Embryonic facial prominence (tissue), 1 donor: Measurements from ENCODE around the gene NAA40.

Experiments
- DNase-seq: peaks from one replicate; pipeline ENCODE4 v3.0.0-alpha.2; 2016; ENCODE audit errors: extremely low spot score

NAA40 gene

DNA sequence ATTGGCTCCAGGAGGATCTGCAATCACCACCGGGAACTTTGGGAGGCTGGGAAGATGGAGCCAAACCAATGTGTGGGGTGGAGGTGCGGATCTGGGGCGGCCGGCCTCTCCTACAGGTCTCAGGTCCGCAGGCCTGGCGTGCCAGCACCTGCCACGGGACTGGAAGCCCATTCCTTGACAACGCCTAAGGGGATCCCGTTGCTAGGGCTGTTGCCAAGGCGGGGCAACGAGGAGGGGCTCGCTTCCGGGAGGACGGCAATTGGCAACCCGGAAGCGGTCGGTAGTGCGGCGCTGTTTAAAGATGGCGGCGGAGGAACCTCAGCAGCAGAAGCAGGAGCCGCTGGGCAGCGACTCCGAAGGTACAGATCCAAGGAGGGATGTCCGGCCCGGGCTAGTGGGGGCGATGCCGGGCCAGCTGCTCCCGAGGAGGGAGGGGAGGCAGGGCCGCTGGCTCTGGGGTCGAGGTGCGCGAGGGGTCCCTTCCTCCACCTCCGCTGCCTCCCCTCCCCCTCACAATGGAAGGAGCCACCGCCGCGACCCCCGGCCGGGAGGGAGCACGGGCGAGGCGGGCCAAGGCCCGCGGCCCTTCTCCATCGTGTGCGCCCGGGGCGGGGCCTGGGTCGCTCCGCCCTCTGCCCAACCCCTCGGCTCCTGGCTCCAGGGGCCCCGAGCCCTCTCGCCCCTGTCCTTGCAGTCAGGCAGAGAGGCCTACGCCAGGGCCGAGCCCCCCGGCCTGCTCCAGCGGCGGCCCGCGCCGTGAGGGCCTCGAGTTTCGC, 47.5 kb downstream of the NAA40 start, which contains the start of gene OTUB1:
TSS of gene OTUB1 (plus strand) at position 283 of the 776 bp plus-strand sequence. CDS start at position 302, 19 bp downstream.
- DNase-seq: peak; percentile 86

GRCh38 chr11:63986932-63987513, 48.2 kb downstream of the NAA40 start:
- no peak for DNase-seq

DNA sequence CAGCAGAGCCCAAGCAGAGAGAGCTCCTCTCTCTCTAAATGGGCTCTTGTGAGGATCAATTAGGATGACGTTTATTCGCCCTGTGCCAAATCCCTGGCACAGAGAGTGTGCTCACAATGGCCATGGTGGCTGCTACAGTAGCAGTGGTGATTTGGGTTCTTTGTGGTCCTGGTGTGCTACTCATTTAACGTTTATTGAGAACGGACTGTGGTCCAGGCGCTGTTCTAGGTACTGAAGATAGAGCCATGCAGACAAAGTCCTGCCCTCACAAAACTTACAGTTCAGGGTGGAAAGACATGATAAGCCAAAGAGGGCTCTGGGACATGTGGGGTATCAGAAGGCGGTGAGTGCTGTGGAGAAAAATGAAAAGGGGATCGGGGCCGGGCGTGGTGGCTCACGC, 52.8 kb downstream of the NAA40 start:
- DNase-seq: no peak

GRCh38 chr11:63993100-63993499, 54.3 kb downstream of the NAA40 start:
- DNase-seq: no peak

DNA sequence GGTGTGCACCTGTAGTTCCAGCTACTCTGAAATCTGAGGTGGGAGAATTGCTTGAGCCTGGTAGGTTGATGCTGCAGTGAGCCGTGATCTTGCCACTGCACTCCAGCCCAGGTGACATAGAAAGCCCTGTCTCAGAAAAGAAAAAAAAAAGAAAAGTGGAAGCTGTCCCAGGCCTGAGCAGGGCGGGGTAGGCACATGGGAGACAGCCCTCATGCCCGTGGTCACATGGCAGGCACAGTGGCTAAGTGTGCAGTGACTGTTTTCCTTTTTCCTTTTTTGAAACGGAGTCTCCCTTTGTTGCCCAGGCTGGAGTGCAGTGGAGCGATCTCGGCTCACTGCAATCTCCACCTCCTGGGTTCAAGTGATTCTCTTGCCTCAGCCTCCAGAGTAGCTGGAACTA, 55.2 kb downstream of the NAA40 start:
- no peak for DNase-seq

DNA sequence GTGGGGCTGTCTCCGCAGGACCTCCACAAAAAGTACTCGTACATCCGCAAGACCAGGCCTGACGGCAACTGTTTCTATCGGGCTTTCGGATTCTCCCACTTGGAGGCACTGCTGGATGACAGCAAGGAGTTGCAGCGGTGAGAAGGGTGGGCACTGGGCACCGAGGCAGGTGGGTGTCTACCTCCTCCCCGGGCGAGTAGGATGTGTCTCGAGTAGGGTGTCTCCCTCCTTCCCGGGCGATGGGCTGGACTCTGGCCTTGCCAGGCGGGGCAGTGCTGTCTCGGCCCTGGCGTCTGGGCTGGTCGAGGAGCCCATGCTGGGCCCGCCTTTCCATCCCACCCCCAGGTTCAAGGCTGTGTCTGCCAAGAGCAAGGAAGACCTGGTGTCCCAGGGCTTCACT, 57.7 kb downstream of the NAA40 start:
- no peak for DNase-seq

DNA sequence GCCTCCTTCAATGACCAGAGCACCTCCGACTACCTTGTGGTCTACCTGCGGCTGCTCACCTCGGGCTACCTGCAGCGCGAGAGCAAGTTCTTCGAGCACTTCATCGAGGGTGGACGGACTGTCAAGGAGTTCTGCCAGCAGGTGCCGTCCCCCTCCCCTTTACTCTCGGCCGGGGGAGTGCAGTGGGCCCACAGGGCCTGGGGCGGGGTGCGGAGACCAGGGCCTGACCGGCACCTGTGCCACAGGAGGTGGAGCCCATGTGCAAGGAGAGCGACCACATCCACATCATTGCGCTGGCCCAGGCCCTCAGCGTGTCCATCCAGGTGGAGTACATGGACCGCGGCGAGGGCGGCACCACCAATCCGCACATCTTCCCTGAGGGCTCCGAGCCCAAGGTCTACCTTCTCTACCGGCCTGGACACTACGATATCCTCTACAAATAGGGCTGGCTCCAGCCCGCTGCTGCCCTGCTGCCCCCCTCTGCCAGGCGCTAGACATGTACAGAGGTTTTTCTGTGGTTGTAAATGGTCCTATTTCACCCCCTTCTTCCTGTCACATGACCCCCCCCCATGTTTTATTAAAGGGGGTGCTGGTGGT, 58.4 kb downstream of the NAA40 start:
- no peak for DNase-seq

DNA sequence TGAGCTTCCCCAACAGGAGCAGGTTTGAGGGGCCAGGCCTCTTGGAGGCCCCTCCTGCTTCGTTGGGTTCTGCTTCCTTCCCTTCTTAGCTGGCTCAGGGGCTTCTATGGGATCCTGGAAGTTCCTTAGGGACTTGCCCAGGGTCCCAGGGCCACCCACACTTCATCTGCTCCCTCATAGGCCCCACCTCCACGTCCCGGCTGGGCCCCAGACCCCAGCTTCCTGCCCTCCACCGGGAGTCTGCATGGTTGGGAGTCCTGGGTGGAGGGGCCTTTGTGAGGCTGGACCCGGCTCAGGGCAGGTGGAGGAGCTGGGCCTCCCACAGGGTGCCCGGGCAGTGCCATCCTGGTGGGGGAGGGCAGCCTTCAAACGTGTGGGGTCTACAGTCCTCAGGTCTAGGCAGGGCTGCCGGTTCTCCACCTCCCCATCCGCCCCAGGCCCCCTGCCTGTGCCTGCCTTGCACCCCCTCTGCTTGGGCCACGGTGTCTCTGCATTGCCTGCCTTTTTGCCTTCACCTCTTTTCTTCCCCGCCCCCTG, 59.1 kb downstream of the NAA40 start:
- no peak for DNase-seq

DNA sequence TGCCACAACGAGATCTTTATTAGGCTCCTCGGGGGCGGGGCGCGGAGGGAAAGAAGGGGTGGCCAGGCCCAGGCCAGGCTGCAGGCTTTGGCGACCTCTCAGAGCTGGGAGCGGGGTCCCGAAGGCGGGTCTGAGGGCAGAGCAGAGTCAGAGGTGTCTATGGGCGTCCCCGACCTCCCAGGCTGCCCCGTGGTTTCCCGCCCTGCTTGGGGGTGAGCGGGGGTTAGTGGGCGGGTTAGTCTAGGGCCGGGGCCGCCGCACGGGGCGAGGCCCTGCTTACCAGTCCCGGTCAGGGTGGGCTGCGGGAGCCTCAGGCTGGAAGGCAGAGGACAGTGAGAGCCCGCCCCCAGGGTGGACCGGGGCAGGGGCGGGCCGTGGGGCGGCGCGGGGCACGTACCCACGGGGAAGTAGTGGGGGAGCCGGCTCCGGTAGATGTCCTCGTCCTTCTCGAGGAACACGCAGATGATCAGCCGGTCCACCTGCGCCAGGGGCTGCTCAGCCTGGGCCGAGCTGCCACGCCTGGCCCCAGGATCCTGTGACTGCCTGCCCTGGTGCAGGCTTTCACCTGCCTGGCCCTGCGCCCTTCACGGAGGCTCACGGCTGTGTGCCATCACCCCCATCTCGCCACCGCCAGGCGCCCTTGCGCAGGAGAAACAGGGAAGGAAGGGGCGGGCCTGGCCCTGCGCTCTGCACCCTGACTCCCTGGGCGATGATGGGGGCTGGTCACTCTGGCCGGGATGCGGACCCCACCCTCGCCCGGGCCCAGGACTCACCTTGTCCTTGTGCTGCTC, 60.0 kb downstream of the NAA40 start:
- DNase-seq: no peak

DNA sequence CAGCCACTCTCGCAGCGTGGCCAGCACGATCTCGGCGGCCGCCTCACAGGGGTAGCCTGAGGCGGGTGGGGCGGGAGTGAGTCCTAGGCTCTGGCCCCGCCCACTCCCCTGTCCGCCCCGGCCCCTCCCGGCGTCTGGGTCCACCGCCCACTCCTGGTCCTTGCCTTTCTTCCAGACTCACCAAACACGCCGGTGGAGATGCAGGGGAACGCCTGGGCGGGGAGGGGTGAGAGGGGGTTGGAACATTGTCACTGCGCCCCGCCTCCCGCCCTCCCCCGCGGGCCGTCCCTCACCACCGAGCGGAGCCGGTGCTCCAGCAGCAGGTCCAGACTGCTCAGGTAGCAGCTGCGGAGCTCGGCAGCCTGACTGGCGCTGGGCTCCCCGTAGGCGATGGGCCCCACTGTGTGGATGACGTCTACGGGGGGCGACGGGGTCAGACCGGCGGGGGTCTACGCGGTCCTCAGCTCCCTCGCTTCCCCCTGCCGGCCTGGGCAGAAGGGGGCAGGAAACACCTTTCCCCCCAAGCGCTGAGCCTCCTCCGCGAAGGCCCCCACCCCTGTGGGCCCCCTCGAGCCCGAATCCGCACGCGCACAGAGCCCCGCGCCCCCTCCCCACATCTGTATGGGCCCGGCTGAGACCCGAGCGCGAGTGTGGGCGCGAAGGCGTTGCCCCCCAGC, 60.7 kb downstream of the NAA40 start:
- no peak for DNase-seq

GRCh38 chr11:64000026-64000739, 61.4 kb downstream of the NAA40 start:
- DNase-seq: no peak

GRCh38 chr11:64000740-64001483, 62.1 kb downstream of the NAA40 start:
- DNase-seq: no peak

- DNase-seq: peak; percentile 33
Measured at GRCh38 chr11:64001484-64002420, 63.0 kb downstream of the NAA40 start.

- no peak for DNase-seq
Measured at GRCh38 chr11:64003807-64004589, 65.2 kb downstream of the NAA40 start.

- DNase-seq: no peak
Measured at GRCh38 chr11:64004590-64004984, 65.8 kb downstream of the NAA40 start.

DNA sequence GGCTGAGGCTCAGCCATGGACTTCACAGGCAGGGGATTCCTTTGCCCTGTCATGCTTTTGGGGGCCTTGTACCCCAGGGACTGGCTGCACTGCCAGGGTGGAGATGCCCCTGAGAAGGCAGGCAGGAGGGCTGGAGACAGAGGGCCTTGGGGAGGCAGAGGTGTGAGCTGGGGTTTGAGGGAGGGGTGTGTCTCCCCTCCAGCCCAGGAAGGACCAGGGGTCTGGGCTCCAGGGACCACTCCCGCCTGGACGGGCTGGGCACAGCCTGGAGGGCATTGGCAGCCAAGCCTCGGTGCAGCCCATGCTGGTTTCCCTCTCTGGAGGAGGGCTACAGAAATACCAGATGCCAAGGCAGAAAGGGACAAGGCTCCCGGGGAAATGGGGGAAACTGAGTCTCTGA, 66.9 kb downstream of the NAA40 start:
- DNase-seq: no peak

DNA sequence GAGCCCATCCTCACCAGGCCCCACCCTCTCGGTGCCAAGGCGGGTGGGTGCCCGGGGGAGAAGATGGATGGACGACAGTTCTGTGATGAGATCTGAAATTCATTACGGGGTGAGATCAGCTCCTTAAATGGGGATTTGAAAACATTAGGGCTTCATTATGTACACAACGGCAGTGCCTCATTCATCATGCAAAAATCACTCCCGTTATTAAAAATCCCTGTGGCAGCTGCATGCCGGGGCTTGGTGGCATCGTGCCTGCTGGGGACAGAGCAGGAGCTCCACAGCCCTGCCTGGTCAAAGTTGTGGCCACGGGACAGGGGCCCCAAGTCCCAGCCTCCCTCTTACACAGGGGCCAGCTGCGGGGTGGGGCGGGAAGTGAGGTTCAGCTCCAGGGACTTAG, 67.6 kb downstream of the NAA40 start:
- DNase-seq: no peak
